ENCODE measurements around the gene CEP112.
"Not testable (repeated sequence)": the region's sequence is repeated elsewhere in the genome, so short reads cannot be mapped to it uniquely, and the experiment has no call there.

CEP112 gene

DNA sequence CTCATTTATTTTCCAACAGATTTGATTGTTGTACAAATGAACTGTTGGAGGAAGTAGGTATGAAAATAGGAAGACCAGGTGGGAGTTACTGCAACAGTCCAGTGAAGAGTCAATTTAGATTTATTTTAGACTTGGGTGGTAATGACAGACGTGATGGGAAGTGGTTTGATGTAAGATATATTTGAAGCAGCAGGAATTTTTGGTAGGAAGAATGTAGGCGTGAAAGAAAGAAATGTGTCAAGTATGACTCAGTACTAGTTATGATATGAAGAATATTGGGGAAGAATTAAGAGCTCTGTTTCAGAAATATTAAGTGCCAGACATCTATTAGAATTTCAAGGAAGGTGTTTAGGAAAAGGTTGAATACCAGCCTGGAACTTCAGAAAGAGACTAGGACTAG is 382.6 kb downstream of the CEP112 start:
- no peak for DNase-seq

- not testable (repeated sequence) for DNase-seq
These were observed 383.4 kb downstream of the CEP112 start for GRCh38 chr17:65808566-65808965.

DNA sequence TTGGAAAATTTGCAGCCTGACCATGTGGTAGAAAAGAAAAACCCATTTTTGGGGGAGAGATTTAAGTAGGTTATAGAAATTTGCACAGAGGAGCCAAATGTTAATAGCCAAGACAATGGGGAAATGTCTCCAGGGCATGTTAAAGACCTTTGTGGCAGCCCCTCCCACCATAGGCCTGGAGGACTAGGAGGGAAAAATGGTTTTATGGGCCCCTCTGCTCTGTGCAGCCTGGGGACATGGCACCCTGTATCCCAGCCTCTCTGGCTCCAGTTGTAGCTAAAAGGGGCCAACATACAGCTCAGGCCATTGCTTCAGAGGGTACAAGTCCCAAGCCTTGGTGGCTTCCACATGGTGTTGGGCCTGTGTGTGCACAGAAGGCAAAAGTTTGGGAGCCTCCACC is 384.6 kb downstream of the CEP112 start:
- DNase-seq: no peak

DNA sequence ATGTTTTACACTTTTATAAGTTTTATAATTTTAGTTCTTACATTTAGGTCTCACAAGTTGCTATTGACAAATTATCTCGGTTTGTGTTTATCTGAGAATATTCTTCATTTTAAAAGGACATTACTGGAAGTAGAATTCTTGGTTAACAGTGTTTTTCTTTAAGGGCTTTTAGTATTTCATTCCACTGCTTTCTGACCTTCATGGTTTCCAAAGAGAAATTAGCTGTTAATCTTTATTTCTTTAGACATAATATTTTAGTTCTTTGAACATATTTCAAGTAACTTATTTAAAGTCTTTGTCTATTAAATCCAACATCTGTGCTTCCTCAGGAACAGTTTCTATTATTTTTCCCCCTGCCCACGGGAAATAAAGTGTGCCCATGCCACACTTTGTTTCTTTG is 390.4 kb downstream of the CEP112 start:
- no peak for DNase-seq

- DNase-seq: no peak
These were observed 391.3 kb downstream of the CEP112 start for GRCh38 chr17:65800655-65801054.

DNA sequence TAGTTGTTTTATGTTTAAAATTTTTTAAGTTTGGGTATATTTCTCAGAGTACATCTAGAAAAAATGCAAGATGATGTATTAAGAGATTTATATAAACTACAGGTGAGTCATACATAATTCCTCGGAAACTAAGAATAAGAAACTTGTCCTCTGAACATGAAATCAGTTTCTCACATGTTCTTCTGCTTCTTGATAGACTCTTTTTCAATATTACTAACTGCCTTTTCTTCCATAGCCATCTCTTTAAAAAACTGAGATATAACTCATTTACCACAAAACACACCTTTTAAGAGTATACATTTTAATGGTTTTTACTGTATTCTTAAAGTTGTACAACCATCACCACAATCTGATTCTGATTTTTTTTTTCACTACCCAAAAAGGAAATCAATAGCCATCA is 392.1 kb downstream of the CEP112 start:
- DNase-seq: no peak

GRCh38 chr17:65799454-65799853 is 392.5 kb downstream of the CEP112 start:
- DNase-seq: no peak

- DNase-seq: no peak
These were observed 394.1 kb downstream of the CEP112 start for GRCh38 chr17:65797809-65798208.

- no peak for DNase-seq
These were observed 394.8 kb downstream of the CEP112 start for GRCh38 chr17:65797101-65797500.

GRCh38 chr17:65794572-65794971 is 397.4 kb downstream of the CEP112 start:
- DNase-seq: no peak

DNA sequence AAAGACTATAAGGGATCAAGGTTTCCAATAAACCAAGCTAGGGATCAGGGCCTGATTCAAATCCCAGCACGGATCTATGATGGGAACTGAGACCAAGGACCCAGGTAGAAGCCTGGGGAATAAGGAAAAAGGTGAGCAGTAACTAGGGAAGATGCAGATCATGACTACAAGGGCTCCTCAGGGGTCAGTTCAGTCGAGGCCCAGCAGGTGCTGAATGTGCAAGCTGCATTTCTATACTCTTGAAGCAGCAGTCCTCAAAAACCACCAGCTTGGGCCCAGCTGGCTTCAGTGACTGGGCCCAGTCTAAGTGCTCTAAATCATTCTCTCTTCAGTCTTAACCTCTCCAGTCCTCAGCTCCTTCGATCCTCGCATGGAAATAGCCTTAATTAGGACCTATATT is 401.7 kb downstream of the CEP112 start:
- no peak for DNase-seq

GRCh38 chr17:65787503-65787902 is 404.4 kb downstream of the CEP112 start:
- no peak for DNase-seq

- no peak for DNase-seq
These were observed 405.5 kb downstream of the CEP112 start for GRCh38 chr17:65786479-65786878.

DNA sequence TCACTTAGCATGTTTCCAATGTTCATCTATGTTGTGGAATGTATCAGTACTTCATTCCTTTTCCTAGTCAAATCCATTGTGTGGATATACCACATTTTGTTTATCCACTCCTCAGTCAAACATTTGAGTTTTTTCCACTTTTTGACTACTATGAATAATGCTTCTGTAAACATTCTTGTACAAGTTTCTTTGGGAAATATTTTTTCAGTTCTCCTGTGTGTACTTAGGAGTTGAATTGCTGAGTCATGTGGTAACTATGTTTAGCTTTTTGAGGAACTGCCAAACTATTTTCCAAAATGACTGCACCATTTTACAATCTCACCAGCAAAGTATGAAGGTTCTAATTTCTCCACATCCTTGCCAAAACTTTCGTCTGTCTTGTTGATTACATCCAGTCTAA is 406.8 kb downstream of the CEP112 start:
- no peak for DNase-seq

DNA sequence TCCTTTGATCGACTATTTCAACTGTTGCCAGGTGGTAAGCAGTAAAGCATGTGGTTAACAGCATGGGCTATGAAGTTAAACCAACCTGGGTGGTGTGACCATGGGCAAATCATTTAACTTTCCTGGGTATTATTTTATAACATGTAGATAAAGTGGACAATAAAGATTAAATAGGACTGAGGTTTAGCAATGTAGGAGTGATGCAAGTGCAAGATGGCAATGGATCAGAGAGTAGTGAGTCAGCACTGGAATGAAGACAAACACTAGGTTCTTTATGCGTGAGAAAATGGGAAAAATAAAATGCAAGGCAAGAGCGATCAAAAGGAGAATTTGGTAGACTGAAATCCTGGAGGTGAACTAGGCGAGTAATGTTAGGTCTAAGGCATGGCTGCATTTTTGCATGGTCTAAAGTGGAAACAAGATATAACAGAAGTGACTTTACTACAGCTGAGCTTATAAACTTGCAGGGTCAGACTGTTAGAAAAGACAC is 408.0 kb downstream of the CEP112 start:
- no peak for DNase-seq

GRCh38 chr17:65782104-65782706 is 409.7 kb downstream of the CEP112 start:
- DNase-seq: not testable (repeated sequence)

- DNase-seq: no peak
These were observed 411.8 kb downstream of the CEP112 start for GRCh38 chr17:65780111-65780510.

- no peak for DNase-seq
These were observed 415.0 kb downstream of the CEP112 start for GRCh38 chr17:65776890-65777289.

DNA sequence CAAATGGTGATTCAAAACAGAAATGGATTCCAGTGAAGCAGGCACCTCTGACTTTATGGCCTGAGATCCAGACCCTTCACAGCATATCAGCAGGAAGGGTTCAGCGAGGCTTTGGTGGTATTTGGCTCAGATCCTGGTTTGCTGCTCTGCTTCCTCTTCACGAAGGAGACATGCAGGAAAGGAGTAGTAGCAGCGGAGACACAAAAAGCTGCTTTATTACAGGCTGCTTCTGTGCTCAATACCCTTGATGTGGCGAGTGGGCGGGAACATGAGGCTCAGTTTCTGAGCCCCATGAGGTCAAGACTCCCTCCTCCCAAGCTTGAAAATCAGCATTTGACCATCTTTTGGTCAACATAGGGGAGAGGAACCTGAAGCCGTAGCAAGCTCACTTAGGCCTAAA is 417.1 kb downstream of the CEP112 start:
- no peak for DNase-seq

- no peak for DNase-seq
These were observed 418.9 kb downstream of the CEP112 start for GRCh38 chr17:65772989-65773388.

DNA sequence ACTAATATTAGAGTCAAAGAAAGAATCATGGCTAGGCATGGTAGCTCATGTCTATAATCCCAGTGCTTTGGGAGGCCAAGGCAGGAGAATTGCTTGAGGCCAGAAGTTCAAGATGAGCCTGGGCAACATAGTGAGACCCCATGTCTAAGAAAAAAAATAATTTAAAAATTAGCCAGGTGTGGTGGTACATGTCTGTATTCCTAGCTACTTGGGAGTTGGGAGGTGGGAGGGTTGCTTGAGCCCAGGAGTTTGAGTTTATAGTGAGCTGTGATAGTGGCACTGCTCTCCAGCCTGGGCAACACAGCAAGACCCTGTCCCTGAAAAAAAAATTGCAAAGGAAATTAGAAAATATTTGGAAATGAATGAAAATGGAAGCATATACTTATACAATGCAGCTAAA is 420.2 kb downstream of the CEP112 start:
- no peak for DNase-seq

DNA sequence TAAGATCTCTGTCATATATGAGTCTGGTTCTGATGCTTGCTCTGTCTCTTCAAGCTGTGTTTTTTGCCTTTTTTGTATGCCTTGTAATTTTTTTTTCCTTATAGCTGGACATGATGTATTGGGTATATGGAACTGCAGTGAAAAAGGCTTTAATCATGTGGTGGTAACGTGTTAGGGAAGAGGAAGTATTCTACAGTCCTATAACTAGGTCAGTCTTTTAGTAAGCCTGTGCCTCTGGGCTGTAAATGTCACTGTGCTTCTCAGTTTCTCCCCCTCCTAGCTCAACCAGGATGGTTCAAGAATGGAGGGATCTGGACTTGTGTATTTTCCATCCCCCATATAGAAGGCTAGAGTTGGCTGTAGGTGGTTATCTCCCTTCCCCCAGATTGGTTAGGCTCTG is 428.1 kb downstream of the CEP112 start:
- DNase-seq: no peak

GRCh38 chr17:65762973-65763372 is 429.0 kb downstream of the CEP112 start:
- DNase-seq: no peak

- no peak for DNase-seq
These were observed 432.4 kb downstream of the CEP112 start for GRCh38 chr17:65759532-65759931.

DNA sequence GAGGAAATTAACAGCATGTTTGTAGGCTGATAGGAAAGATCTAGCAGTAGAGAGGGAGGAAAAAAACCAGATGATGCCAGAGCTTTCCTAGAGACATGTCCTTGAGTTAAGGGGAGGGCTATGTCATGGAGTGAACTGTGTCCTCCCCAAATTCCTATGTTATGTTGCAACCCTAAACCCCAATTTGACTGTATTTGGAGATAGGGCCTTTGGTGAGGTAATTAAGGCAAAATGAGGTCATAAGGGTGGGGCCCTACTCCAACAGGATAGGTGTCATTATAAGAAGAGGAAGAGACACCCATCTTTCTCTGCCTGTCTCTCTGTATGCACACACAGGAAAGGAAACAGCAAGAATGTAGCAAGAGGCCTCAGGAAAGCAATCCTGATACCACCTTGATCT is 435.2 kb downstream of the CEP112 start:
- DNase-seq: no peak

DNA sequence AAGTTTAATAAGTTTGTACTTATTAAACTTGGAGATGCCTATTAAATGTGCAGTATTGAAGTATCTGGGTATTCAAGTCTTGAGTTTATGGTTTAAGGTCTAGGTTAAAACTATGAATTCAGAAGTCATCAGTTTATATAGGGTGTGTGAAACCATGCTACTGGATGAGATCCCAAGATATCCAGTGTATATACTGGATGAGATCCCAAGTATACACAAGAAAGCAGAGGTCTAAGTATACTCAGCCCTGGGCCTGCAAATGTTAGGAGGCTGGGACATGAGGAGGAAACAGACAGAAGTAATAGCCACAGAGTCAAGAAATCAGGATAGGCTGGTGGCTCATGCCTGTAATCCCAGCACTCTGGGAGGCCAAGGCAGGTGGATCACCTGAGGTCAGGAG is 436.1 kb downstream of the CEP112 start:
- DNase-seq: no peak

Data from NK-92 treated with Interleukin-12 subunit alpha and Interleukin-12 subunit beta, amount 100 ng/mL, for 24 hours (cell line).